ENCODE results near the gene SMIM3. TPM values are rescaled to one million over a fixed set of nuclear protein-coding genes. Genes with fewer than 3 reads are reported as not detected.

Gene SMIM3
- total and polyA plus RNA-seq, 10 of the 15 experiments (the other 5 are each of a cell fraction or from before 2014, with no cell fraction given) = 1.0 to 14.3 (median 7.7) TPM

DNA sequence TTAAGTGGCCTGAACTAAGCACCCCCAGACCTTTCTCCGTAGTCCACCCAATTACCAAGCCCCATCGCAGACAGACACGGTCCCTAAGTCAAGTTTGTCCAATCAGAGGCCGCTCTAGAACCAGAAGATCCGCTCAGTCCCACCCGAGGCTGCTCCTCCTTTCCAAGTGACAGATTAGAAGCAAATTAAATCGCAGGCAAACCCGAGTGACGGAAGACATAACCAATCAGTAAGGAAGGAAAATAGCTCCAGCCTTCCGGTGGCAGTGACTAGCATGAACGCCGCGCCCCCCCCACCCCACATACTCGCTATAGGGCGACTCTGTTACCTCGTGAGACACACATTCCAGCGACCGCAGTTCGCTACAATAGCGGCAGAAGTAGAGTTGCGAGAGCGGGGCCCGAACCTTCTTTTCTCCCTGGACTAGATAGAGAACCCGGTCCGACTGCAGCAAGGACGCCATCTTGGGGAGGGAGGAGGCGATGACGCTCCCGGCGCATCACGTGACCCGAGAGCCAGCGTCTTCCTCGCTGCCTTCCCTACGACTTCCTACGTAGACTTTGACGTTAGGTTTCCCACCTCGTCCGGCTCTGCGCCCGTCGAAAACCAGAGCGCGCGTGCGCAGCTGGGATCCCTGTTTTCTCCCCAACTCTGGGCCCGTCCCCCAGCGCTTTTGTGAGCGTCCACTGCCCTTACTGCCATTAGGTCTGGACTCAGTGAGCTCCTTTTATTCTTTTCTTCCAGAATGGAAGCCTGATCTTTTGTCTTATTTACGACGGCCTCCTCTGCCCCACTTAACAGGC, 19.8 kb upstream of the SMIM3 start, which contains the start of gene DCTN4 (continued):
- TF ChIP-seq, protein P1, sequence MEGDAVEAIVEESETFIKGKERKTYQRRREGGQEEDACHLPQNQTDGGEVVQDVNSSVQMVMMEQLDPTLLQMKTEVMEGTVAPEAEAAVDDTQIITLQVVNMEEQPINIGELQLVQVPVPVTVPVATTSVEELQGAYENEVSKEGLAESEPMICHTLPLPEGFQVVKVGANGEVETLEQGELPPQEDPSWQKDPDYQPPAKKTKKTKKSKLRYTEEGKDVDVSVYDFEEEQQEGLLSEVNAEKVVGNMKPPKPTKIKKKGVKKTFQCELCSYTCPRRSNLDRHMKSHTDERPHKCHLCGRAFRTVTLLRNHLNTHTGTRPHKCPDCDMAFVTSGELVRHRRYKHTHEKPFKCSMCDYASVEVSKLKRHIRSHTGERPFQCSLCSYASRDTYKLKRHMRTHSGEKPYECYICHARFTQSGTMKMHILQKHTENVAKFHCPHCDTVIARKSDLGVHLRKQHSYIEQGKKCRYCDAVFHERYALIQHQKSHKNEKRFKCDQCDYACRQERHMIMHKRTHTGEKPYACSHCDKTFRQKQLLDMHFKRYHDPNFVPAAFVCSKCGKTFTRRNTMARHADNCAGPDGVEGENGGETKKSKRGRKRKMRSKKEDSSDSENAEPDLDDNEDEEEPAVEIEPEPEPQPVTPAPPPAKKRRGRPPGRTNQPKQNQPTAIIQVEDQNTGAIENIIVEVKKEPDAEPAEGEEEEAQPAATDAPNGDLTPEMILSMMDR (IDR thresholded peaks at IDR 0.05 in 2 of 3, conservative IDR thresholded peaks at IDR 0.05 in 1 of 3; ENCODE audit: control insufficient read depth in 2 of 3, extremely low read depth in 1 of 3, insufficient read depth in 1 of 3, low read depth in 3 of 3, low read length in 3 of 3) = no peak
- TF ChIP-seq CREM (IDR thresholded peaks at IDR 0.05; ENCODE audit: low read depth) (peak; percentile 95), IRF4 (IDR thresholded peaks at IDR 0.05; ENCODE audit: low read depth, low read length) (peak; percentile 58; the same call in 1 of the 2 replicates), BRCA1 (IDR thresholded peaks at IDR 0.05; ENCODE audit: low read depth, low read length) (no peak), NRF1 (conservative IDR thresholded peaks at IDR 0.05; ENCODE audit: low read depth, low read length) (peak; percentile 66), RELA (IDR thresholded peaks at IDR 0.05; ENCODE audit: borderline replicate concordance, partially characterized antibody) (peak; percentile 71), TBL1XR1 (IDR thresholded peaks at IDR 0.05; ENCODE audit: low read depth, low read length) (0 out of 2 replicates have a peak, but pooled peaks have one; percentile 42), ETV6 (conservative IDR thresholded peaks at IDR 0.05 in 1 of 2, IDR thresholded peaks at IDR 0.05 in 1 of 2; ENCODE audit: borderline replicate concordance in 1 of 2, low read depth in 1 of 2) (no peak), CEBPB (IDR thresholded peaks at IDR 0.05; ENCODE audit: borderline replicate concordance in 1 of 2, low read depth in 2 of 2, low read length in 2 of 2) (no peak), IKZF1 (conservative IDR thresholded peaks at IDR 0.05) (peak; percentile 83), YBX1 (IDR thresholded peaks at IDR 0.05) (no peak), HCFC1 (IDR thresholded peaks at IDR 0.05; ENCODE audit: low read length) (peak; percentile 52; the same call in 1 of the 2 replicates), LARP7 (IDR thresholded peaks at IDR 0.05) (peak; percentile 71), GATAD2B (conservative IDR thresholded peaks at IDR 0.05; ENCODE audit: low read depth) (0 out of 2 replicates have a peak, but pooled peaks have one; percentile 36)
- TF ChIP-seq, protein P2, sequence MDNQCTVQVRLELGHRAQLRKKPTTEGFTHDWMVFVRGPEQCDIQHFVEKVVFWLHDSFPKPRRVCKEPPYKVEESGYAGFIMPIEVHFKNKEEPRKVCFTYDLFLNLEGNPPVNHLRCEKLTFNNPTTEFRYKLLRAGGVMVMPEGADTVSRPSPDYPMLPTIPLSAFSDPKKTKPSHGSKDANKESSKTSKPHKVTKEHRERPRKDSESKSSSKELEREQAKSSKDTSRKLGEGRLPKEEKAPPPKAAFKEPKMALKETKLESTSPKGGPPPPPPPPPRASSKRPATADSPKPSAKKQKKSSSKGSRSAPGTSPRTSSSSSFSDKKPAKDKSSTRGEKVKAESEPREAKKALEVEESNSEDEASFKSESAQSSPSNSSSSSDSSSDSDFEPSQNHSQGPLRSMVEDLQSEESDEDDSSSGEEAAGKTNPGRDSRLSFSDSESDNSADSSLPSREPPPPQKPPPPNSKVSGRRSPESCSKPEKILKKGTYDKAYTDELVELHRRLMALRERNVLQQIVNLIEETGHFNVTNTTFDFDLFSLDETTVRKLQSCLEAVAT (IDR thresholded peaks at IDR 0.05) = peak; percentile 89
- TF ChIP-seq, protein P3, sequence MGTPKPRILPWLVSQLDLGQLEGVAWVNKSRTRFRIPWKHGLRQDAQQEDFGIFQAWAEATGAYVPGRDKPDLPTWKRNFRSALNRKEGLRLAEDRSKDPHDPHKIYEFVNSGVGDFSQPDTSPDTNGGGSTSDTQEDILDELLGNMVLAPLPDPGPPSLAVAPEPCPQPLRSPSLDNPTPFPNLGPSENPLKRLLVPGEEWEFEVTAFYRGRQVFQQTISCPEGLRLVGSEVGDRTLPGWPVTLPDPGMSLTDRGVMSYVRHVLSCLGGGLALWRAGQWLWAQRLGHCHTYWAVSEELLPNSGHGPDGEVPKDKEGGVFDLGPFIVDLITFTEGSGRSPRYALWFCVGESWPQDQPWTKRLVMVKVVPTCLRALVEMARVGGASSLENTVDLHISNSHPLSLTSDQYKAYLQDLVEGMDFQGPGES (IDR thresholded peaks at IDR 0.05) = peak; percentile 93
- TF ChIP-seq, protein P4, sequence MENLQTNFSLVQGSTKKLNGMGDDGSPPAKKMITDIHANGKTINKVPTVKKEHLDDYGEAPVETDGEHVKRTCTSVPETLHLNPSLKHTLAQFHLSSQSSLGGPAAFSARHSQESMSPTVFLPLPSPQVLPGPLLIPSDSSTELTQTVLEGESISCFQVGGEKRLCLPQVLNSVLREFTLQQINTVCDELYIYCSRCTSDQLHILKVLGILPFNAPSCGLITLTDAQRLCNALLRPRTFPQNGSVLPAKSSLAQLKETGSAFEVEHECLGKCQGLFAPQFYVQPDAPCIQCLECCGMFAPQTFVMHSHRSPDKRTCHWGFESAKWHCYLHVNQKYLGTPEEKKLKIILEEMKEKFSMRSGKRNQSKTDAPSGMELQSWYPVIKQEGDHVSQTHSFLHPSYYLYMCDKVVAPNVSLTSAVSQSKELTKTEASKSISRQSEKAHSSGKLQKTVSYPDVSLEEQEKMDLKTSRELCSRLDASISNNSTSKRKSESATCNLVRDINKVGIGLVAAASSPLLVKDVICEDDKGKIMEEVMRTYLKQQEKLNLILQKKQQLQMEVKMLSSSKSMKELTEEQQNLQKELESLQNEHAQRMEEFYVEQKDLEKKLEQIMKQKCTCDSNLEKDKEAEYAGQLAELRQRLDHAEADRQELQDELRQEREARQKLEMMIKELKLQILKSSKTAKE (IDR thresholded peaks at IDR 0.05; ENCODE audit: low read depth, poor library complexity, severe bottlenecking) = peak; percentile 96
- TF ChIP-seq, protein P5, sequence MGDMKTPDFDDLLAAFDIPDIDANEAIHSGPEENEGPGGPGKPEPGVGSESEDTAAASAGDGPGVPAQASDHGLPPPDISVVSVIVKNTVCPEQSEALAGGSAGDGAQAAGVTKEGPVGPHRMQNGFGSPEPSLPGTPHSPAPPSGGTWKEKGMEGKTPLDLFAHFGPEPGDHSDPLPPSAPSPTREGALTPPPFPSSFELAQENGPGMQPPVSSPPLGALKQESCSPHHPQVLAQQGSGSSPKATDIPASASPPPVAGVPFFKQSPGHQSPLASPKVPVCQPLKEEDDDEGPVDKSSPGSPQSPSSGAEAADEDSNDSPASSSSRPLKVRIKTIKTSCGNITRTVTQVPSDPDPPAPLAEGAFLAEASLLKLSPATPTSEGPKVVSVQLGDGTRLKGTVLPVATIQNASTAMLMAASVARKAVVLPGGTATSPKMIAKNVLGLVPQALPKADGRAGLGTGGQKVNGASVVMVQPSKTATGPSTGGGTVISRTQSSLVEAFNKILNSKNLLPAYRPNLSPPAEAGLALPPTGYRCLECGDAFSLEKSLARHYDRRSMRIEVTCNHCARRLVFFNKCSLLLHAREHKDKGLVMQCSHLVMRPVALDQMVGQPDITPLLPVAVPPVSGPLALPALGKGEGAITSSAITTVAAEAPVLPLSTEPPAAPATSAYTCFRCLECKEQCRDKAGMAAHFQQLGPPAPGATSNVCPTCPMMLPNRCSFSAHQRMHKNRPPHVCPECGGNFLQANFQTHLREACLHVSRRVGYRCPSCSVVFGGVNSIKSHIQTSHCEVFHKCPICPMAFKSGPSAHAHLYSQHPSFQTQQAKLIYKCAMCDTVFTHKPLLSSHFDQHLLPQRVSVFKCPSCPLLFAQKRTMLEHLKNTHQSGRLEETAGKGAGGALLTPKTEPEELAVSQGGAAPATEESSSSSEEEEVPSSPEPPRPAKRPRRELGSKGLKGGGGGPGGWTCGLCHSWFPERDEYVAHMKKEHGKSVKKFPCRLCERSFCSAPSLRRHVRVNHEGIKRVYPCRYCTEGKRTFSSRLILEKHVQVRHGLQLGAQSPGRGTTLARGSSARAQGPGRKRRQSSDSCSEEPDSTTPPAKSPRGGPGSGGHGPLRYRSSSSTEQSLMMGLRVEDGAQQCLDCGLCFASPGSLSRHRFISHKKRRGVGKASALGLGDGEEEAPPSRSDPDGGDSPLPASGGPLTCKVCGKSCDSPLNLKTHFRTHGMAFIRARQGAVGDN (IDR thresholded peaks at IDR 0.05) = peak; percentile 91

All from GM12878 (cell line).